Measurements from ENCODE around the gene VEGFD. TPM values are rescaled to one million over a fixed set of nuclear protein-coding genes. Genes with fewer than 3 reads are reported as not detected.

The VEGFD gene
- total and polyA plus RNA-seq, 8 donors: 0.25 to 4.2 (median 2.2) TPM; not detected in 4

DNA sequence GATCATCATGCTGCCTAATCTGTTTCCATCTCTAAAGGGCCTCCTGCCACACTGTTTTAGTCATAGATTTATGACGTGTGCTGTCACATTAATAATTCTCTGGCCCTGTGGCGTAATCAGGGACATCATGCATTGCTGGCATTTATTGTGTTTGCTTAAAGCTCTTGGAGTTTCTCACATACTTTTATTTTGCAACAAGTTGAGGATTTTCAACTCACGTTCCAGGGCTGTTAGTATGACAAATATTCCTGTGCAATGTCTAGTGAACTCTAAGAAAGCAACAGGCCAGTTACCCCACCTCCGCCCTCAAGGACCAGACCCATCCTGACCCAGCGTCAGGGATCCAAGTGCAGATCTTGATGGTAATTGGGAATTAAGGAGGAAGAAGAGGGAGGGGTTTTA, 41.1 kb downstream of the VEGFD start:
- peak in 1 of 2 donors; percentile 13 for DNase-seq
- H3K36me3 ChIP-seq: peaks cover 0 to 3% (median 0%) of the 10 kb centered on the region in 4 donors
- peaks cover 0 to 6% (median 0%) of the 10 kb centered on the region in 3 donors for H3K27me3 ChIP-seq
- intact Hi-C loops (cut with DNase I; ENCODE audit: low total_unique reads): no loop called here
- no peak overlapping the region for H3K4me3 ChIP-seq
- TF ChIP-seq CTCF (IDR thresholded peaks at IDR 0.05) (no peak), POLR2AphosphoS5 (IDR thresholded peaks at IDR 0.05) (no peak), POLR2A (IDR thresholded peaks at IDR 0.05) (no peak), EP300 (IDR thresholded peaks at IDR 0.05) (no peak)
- peak overlapping the region in 1 of 5 donors; percentile 26 for H3K27ac ChIP-seq
- H3K9me3 ChIP-seq: no peaks in the 10 kb centered on the region
- WGBS, 5 donors: 58 to 71% (median 60%) methylated on average over 5 of the region's 5 CpGs
- H3K4me1 ChIP-seq: no peaks in the 10 kb centered on the region

- Histone ChIP-seq H3K36me3 (no peaks in the 10 kb centered on the region), H3K9me3 (no peaks in the 10 kb centered on the region), H3K27ac (no peak overlapping the region), H3K4me1 (peaks cover 0 to 5% (median 2%) of the 10 kb centered on the region in 4 donors), H3K27me3 (peaks cover 0 to 6% (median 0%) of the 10 kb centered on the region in 3 donors), H3K4me3 (no peak overlapping the region)
- 78 to 96% (median 91%) methylated on average over 2 of the region's 2 CpGs for WGBS, 5 donors
- no peak for DNase-seq
- intact Hi-C loops (cut with DNase I; ENCODE audit: low total_unique reads): no loop called here
- no peak for TF ChIP-seq CTCF (IDR thresholded peaks at IDR 0.05)
- no peak for TF ChIP-seq EP300 (IDR thresholded peaks at IDR 0.05)
- no peak for TF ChIP-seq POLR2AphosphoS5 (IDR thresholded peaks at IDR 0.05)
- TF ChIP-seq POLR2A (IDR thresholded peaks at IDR 0.05): no peak
Measured at GRCh38 chrX:15340867-15341266, 43.3 kb downstream of the VEGFD start.

GRCh38 chrX:15336023-15336413, 48.2 kb downstream of the VEGFD start:
- 0 to 37% (median 3%) methylated on average over 9 to 10 of the region's 10 CpGs for WGBS, 5 donors
- intact Hi-C loops (cut with DNase I; ENCODE audit: low total_unique reads): no loop called here
- DNase-seq: peak in 1 of 2 donors; percentile 86
- H3K27me3 ChIP-seq: no peaks in the 10 kb centered on the region
- peak overlapping the region; percentile 46 to 95 (median 91) for H3K27ac ChIP-seq
- H3K4me1 ChIP-seq: peaks cover 0 to 19% (median 6%) of the 10 kb centered on the region in 4 donors
- peaks cover 5 to 8% (median 8%) of the 10 kb centered on the region in 4 donors for H3K36me3 ChIP-seq
- H3K9me3 ChIP-seq: no peaks in the 10 kb centered on the region
- peak overlapping the region; percentile 25 to 59 (median 45) for H3K4me3 ChIP-seq
- peak in 1 of 3 donors; percentile 13 for TF ChIP-seq POLR2AphosphoS5 (IDR thresholded peaks at IDR 0.05)
- TF ChIP-seq POLR2A (IDR thresholded peaks at IDR 0.05): no peak

DNA sequence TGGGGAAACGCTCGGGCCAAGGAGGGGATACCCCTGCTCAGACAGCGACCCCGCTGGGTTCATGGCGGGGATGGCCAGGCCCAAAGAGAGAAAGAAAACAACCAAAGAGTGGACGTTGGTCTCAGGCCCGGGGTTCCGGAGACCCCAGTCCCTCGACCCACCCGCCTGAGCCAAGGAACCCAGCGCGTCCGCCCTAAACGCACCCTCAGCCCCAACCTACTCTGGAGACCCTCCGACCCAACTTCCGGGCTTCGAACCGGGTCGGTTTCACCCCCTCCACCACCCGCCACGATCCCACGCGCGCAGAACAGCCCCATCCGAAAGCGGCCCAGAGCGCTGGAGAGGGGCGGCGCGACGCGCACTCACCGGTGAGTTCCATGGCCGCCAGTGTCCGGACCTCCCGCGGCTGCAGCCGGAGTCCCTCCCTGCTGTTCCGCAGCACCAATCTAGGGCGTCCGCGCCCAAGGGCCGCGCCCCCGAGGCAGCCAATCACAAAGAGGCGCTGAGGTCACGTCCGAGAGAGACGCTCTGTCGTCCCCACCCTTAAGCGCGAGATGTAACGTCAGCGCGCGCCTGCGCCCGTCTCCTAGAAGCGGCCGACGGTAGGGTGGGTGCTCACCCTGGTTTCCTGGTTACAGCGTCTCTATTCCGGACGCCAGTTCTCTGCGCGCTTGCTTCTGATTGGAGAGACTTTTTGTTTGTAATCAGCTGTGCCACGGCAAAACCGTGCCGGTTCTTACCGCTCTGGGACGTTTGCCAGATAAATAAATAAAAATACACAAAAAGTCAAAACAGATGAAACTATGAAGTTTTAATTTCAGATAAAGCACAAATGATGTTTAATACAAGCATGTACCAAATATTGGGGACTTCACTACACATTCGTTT, 48.8 kb downstream of the VEGFD start, which contains the start of gene PIGA:
Gene PIGA (minus strand): TSS at position 389 of the 888 bp plus-strand sequence. CDS start 3,593 bp downstream, outside the sequence.
- DNase-seq: peak; percentile 94 to 98
- TF ChIP-seq CTCF (IDR thresholded peaks at IDR 0.05) (no peak), POLR2AphosphoS5 (IDR thresholded peaks at IDR 0.05) (peak; percentile 77 to 98 (median 97)), POLR2A (IDR thresholded peaks at IDR 0.05) (peak in 2 of 4 donors; percentile 85 to 95)
- no peaks in the 10 kb centered on the region for H3K27me3 ChIP-seq
- H3K27ac ChIP-seq: peak within 1 kb of the TSS; percentile 90 to 95 (median 91)
- peaks cover 5 to 14% (median 13%) of the 10 kb centered on the region in 4 donors for H3K36me3 ChIP-seq
- peak within 1 kb of the TSS; percentile 54 to 70 (median 61) for H3K4me3 ChIP-seq
- 0 to 39% (median 0%) methylated on average over 14 to 72 of the region's 72 CpGs for WGBS, 5 donors
- intact Hi-C loops (cut with DNase I; ENCODE audit: low total_unique reads): no loop called here
- no peaks in the 10 kb centered on the region for H3K9me3 ChIP-seq
- H3K4me1 ChIP-seq: peaks cover 0 to 19% (median 6%) of the 10 kb centered on the region in 4 donors

All from stomach (tissue), 9 donors.